AG08396 (cell line): ENCODE data around the gene TRIM38.
"Not testable (repeated sequence)": the region's sequence is repeated elsewhere in the genome, so short reads cannot be mapped to it uniquely, and the experiment has no call there.

Experiments used
- DNase-seq: peaks from one replicate; pipeline ENCODE4 v3.0.0; 2012; ENCODE audit warnings: low spot score, mixed read lengths

TRIM38 gene

DNA sequence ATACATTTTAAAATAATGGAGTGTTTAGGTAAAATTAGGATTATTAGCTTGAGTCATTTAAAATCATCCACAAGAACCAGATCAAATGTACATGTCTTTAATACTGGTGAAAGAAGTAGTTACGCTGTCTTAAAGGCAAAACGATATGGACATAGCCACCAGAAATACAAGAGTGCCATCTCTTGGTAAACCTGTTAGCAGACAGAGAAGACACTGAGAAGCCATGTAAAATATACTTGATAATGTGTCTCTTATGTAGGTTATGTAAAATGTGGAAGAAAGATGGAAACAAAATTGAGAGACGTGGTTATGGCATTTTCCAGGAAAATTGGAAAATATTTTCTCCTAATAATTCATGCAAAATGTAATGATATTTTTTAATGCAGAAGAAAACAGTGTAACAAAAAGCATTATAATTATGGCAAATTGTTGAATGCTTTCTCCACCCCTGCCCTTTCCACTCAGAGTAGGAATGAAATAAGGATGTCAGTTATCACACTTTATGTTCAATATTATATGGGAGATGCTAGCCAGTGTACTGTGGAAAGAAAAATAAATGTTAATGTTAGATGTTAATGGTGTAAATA is 19.9 kb upstream of the TRIM38 start:
- DNase-seq: peak; percentile 12

DNA sequence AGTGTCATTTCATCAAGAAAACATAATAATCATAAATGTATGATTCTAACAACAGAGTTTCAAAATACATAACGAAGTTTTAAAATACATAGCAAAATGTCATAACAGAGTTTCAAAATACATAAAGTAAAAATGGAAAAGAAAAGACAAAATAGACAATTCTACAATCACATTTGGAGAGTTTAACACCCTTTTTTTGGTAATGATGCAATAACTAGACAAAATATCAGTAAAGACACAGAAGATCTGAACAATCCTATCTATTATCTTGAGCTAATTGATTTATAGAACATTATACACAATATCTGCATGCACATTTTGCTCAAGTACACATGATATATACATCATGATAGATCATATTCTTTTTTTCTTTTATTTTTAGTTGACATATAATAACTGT is 18.7 kb upstream of the TRIM38 start:
- DNase-seq: no peak

DNA sequence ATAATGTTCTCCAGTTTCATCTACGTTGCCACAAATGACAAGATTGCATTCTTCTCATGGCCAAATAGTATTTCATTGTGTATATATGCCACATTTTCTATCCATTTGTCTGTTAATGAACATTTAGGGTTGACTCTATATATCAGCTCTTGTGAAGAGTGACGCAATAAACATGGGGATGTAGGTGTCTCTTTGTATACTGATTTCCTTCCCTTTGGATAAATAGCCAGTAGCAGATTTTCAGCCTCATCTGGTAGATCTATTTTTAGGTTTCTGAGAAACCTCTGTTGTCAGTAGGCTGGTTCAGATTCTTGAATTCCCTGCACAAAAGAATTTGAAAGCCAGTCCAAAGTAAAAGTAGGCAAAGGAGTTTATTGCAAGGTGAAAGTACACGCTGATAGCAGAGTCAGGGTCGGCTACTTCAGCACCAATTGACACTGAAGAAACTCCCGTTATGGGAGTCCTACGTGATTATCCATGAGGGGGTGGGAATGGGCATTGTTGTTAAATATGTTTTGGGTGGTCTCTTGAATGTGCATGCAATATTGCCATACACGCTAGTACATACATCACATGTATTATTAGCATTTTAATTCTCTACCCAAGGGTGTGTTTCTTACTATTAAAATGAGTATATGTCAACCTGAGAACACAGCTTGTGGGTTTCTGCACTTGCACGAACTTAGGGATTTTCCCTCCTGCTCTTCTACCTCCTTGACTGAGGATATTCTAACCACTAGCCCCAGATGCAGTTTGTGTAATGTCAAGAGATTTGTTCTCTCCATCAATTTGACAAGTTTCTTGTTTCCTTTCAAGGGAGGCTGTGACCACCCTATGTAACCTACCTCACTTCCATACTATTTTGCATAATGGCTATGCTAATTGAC is 17.7 kb upstream of the TRIM38 start:
- DNase-seq: no peak

GRCh38 chr6:25945738-25946137 is 16.9 kb upstream of the TRIM38 start:
- DNase-seq: not testable (repeated sequence)

DNA sequence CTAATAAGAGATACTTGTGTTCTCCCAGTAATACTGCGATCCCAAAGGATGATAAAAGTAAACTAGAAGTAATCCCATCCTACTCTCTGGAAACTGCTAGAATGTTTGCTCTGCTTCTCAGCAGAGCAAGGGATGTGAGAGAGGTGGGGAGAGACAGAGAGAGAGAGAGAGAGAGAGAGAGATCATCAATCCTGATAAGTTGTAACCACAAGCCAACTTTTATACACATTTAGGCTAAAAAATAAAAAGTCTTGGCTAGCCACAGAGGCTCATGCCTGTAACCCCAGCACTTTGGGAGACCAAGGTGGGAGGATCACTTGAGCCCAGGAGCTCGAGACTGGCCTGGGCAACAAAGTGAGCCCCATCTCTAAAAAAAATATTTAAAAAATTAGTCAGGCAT is 16.0 kb upstream of the TRIM38 start:
- no peak for DNase-seq

DNA sequence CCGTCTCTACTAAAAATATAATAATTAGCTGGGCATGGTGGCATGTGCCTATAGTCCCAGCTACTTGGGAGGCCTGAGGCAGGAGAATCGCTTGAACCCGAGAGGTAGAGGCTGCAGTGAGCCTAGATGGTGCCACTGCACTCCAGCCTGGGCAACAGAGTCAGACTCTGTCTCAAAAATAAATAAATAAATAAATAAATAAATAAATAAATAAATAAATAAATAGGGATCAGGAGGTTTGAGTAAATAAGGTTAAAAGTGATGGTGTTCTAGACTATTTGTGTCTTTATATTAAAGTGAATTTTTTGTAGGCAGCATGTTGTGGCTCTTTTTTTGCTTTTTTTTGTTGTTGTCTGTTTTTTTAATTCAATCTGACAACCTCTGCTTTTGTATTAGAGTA is 15.1 kb upstream of the TRIM38 start:
- DNase-seq: not testable (repeated sequence)

- no peak for DNase-seq
Measured at GRCh38 chr6:25949695-25950094, 12.9 kb upstream of the TRIM38 start.

- DNase-seq: no peak
Measured at GRCh38 chr6:25950297-25950696, 12.3 kb upstream of the TRIM38 start.

DNA sequence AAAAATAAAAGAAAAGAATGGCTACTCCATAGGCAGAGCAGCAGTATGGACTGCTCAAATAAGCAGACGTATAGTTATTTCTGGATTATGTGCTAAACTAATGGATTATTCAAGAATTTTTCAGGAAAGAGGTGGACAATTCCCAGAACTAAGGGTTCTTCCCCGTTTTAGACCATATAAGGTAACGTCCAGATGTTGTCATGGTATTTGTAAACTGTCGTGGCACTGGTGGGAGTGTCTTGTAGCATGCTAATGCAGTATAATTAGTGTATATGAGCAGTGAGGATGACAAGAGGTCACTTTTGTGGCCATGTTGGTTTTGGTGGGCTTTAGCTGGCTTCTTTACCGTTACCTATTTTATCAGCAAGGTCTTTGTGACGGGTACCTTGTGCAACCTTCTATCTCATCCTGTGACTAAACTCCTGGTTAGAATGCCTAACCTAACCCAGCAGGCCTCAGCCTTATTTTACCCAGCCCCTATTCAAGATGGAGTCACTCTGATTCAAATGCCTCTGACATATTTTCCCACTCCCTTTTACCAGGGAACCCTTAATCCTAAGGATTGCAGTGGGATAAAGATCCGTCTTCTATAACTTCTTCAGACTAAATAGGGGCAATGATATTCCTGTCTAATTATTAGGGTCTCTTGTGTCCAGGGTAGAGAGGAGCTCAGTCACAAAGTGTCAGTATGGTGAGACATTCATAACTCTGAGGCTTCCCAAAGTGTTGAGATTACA is 11.1 kb upstream of the TRIM38 start:
- DNase-seq: no peak

DNA sequence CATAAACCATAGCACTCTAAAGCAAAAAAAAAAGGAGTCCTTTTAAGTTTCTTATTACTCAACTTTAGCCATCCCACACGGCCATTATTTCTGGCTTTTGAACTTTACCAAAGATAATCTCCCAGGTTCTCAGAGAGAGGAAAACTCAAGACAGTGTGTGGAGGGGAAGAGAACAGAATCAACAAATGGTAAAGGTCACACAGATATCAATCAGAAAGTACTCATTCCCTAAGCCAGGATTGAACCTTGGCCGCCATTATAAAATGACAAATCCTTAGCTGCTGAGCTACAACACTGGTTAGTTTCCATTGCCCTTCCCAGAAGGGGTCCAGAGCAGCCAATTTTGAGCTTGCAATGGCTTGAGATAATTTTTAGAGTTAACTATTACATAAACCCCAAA is 10.1 kb upstream of the TRIM38 start:
- DNase-seq: no peak

DNA sequence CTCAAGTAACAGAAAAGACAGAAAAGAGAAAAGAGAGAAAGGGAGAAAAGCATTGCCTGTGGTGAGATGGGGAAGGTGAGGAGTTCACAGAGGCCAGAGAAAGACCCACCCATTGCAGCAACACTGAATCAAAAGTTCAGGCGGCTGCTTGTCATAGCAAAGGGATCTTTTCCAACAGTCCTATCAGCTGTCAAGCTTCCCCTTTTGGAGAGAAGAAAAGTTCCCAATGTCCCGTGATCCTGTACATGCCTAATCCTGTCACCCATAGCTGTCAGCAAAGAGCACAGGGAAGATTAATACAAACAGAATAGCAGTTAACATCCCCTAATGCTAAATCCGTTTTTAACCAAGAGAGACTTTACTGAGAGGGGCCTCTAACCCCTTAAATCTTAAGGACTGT is 8.9 kb upstream of the TRIM38 start:
- no peak for DNase-seq

DNA sequence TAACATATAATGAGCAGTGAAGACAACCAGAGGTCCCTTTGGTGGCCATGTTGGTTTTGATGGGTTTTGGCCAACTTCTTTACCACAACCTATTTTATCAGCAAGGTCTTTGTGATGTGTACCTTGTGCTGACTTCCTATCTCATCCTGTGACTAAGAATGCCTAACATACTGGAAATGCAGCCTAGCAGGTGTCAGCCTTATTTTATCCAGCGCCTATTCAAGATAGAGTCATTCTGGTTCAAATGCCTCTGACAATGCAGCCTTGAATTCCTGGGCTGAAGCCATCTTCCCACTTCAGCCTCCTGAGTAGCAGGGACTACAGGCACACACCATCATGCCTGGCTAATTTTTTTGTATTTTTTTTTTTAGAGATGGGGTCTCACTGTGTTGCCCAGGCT is 7.8 kb upstream of the TRIM38 start:
- no peak for DNase-seq

DNA sequence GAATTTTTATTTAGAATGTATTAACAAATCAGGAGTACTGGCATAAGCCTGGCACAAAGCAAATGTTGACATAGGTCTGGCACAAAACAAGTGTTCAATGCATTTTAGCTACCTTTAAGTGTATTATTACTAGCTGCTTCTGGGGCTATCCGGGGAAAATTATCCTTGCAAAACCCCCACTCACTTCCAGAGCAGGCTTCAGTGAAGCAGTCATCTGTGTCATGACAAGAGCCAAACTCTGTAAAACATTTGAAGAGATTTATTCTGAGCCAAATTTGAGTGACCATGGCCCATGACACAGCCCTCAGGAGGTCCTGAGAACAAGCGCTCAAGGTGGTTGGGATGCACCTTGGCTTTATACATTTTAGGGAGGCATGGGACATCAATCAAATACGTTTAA is 6.4 kb upstream of the TRIM38 start:
- no peak for DNase-seq

DNA sequence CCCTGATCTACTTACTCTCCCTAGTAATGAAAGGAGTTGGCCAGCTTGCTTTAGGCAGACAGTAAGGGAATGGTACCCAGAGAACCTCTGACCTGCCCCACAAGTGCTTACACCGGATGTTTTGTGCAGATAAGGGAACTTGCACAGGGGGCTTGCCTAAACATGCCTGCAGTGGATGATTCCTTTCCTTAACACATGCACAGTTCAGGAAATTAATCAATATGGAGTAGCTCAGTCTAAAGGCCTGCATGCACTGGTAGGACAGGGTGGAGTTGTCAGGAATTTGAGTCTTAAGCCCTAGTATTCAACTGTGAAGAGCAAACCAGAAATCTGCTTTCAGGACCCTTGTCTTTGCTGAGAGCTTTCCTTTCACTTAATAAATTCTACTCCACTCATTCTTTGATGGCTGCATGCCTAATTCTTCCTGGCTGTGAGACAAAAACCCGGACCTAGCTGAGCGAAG is 3.9 kb upstream of the TRIM38 start:
- no peak for DNase-seq

DNA sequence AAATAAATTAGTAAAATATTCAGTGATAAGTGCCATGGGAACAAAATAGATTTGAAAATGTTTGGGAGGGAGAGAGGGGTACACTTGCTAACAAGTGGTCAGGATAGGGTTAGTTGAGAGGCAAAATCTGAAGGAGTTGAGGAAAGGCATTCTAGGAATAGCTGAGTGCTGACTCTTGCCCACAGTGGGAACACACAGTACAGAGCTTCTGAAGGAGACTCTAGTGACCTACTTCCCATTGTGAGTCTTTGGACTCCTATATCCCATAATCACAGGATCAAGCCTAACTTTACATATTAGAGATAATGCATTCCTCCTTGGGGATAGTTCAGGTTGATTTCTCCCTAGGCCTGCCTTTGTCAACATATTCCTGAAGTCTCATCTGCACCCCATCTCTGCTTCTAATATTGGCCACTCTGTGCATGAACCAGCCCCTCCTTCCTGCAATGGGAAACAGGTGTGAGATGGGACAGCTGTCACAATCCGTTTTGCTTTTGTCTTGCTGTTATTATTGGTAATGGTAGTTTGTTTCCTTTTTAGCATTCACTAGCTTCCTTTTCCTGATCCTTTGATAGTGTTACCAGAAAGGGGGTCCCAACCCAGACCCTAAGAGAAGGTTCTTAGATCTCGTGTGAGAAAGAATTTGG is 2.6 kb upstream of the TRIM38 start:
- DNase-seq: no peak

GRCh38 chr6:25960734-25961133 is 1.9 kb upstream of the TRIM38 start:
- DNase-seq: no peak

- DNase-seq: no peak
Measured at GRCh38 chr6:25961619-25962148, 918 bp upstream of the TRIM38 start.

- no peak for DNase-seq
Measured at GRCh38 chr6:25963426-25964123, 973 bp downstream of the TRIM38 start.

DNA sequence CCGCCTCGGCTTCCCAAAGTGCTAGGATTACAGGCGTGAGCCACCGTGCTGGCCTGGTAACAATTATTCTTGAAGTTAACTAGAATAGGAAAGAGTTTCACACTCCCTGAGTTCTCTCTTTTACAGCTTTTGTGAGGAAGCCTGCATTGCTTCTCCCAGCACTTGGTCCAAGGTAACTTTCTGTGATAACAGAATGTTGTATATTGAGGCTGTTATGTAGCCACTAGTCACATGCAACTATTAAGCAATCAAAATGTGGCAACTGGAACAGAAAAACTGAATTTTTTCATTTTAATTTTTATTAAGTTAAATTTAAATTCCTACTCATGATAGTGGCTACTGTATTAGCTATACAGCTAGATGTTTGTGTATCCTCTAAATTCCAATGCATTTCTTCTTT is 2.5 kb downstream of the TRIM38 start:
- no peak for DNase-seq

- DNase-seq: no peak
Measured at GRCh38 chr6:25966711-25967110, 4.1 kb downstream of the TRIM38 start.

DNA sequence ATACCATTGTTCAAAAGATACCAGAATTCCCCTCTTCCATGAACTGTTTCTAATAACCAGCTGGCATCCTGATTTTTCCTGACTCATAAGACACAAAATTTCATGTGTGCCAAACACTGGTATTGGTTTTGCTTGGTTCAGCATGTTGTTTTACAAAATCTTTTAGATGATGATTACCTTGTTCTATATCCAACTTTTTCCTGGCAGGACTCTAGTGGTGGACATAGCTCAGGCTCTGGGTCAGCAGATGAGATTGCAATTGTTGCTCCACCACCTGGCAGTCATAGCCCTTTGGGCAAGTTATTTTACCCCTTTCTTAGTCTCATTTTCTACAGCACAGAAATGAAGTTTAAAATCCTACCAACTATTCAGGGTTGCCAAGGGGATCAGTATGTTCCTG is 6.2 kb downstream of the TRIM38 start:
- DNase-seq: no peak
